A549 treated with ZK216348 at 1 μM for 4 hours (cell line): ENCODE data around the gene ACAD8. TPM values are rescaled to one million over a fixed set of nuclear protein-coding genes. Genes with fewer than 3 reads are reported as not detected.

Source experiments
- total RNA-seq: library from RNA; stranded (reverse); fragments of 200-300 nt; extraction: Qiagen RNA extraction; gene quantifications from 5 replicates; pipeline ENCODE4 v1.2.3, GENCODE V29; 2022; ENCODE audit warnings: low read depth

Gene ACAD8
- 7.6 to 11.3 TPM (median 10.4 TPM) in 5 replicates for total RNA-seq

DNA sequence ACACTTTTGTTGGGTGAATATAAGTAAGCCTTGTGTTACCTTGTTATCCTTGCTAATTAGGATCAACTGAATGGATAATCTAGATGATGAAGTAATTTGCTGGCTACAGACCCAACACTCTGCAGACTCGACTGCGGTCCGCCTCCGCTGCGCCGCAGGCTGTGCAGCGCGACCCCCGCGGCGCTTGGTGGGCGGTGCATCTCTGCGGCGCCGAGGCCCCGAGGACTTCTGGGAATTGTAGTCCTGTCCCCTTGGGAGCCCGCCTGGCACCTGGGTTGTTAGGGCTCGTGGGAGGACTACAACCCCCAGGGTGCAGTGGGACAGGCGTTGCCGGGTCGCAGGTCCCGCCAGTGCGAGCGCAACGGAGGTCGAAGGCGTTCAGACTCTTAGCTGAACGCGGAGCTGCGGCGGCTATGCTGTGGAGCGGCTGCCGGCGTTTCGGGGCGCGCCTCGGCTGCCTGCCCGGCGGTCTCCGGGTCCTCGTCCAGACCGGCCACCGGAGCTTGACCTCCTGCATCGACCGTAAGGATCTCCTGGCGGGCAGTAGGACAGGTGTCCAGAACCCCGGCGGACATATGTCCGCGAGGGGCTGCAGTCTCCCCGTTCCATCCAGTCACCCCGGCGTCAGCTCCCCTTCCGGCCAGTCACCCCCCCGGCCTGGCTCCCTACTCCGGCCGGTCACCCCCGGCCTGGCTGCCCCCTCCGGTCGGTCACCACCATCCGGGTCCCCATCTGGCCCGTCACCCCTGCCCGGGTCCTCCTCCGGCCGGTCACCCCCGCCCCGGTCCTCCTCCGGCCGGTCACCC lies at the start of gene ACAD8, which contains the start of gene THYN1:
TSS of gene ACAD8 (plus strand) at position 381 of the 806 bp plus-strand sequence. CDS start at position 414, 33 bp downstream.
TSS of gene THYN1 (minus strand) at position 165 of the 806 bp plus-strand sequence. CDS start 470 bp downstream, outside the sequence.

DNA sequence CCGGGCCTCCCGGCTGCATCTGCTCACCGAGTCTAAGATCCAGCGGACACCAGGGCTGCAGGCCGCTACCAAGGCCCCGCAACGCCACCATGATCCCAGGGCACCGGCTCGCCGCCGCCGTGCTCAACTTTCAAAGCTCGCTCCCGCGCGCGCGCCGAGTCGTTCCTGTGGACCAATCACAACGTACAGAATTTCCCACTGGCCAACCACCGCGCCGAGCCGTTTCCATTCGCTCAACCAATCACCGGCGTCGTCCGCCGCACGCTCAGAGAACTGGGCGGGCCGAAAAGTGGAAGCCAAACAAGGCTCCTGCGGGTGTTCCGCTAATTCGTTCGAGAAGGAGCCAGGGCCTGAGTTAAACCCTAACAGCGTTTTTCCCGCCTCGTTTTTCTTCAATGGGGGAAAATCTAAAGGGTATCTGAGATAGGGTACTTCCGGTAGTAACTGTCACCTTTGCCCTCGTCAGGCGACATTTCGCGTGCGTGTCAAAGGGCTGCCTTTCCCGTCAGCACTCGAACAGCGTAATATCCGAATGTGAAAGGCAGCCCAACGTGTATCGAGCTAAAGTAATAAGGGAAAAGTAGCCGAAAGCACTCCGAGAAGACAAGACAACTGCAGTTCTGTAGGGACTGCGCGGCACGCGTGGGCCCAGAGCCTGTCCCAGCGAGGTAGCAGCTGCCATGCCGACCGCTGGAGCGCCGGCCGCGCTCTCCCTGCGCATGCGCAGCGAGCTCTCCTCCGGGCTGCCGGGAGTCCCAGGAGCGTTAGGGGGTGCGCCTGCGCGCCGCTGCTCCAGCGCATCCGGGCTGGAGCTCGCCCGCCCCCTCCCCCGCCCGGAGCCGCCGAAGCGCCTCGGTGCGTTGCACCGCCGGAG lies 29.3 kb upstream of the ACAD8 start, which contains the start of the genes NCAPD3 and VPS26B:
TSS of gene NCAPD3 (minus strand) at position 132 of the 874 bp plus-strand sequence. CDS start at position 91, 41 bp downstream.
TSS of gene VPS26B (plus strand) at position 836 of the 874 bp plus-strand sequence. CDS start 452 bp downstream, outside the sequence.

GRCh38 chr11:134275534-134276395 lies 22.4 kb downstream of the ACAD8 start, which contains the start of gene GLB1L3:
Gene GLB1L3, plus strand, starts transcription at chr11:134276379. Its CDS starts 362 bp downstream, at chr11:134276741.

Other genes starting within 250 kb of the ACAD8 start
- 3.9 to 4.4 TPM (median 4.4 TPM) in 5 replicates for gene JAM3, start 184.5 kb upstream of the ACAD8 start, total RNA-seq
- gene NCAPD3, start 29.6 kb upstream of the ACAD8 start, total RNA-seq = 20.2 to 27.5 TPM (median 25.1 TPM) in 5 replicates
- gene VPS26B, start 28.9 kb upstream of the ACAD8 start, total RNA-seq = 18.0 to 23.8 TPM (median 23.0 TPM) in 5 replicates
- gene THYN1, start 216 bp upstream of the ACAD8 start, total RNA-seq = 16.5 to 20.9 TPM (median 19.0 TPM) in 5 replicates
- not detected in 5 replicates for gene GLB1L3, start 22.8 kb downstream of the ACAD8 start, total RNA-seq
- 1.6 to 2.3 TPM (median 2.0 TPM) in 5 replicates for gene GLB1L2, start 78.4 kb downstream of the ACAD8 start, total RNA-seq
- gene B3GAT1, start 158.7 kb downstream of the ACAD8 start, total RNA-seq = not detected in 5 replicates